GM21447 (cell line): Measurements from ENCODE around the gene KCNK7.
"Not testable (repeated sequence)": the region's sequence is repeated elsewhere in the genome, so short reads cannot be mapped to it uniquely, and the experiment has no call there.

Source experiments
- ATAC-seq: cut with Tn5 transposase; IDR thresholded peaks from one replicate; pipeline ENCODE4 v1.9.1; 2021; ENCODE audit not compliant: unreplicated experiment

The KCNK7 gene

DNA sequence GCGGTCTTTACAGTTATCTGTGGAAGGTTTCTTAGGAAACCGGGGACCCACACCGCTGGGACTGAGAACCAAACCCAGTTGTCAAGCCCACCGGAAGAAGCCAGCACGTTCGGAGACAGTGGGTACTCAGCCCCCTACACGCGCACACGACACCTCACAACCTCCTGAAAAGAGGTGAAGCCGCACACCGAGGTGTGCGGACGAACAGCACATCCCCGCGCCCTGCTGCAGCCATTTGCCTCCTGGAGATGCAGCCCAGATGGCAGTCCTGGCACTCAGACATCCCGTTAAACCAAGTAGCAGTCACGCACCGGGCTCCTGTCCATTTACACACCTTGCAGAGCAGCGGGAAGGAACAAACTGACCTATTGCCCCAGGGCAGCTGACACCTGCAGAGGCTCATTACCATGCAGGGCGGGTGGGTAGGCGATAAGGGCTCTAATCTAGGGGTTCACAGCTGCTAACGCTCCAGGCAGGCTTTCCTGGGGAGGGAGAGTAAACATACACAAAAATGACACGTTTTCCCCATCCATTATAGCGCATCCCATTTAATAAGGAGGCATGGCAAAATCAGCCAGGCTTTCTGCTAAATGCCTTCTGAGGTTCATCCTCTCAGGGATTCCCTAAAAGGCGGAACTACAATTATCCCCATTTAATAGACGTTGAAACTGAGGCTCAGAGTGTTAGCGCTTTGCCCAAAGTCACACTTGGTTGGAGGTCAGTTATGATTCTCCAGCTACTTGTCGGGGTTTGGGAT, 20.6 kb downstream of the KCNK7 start:
- no peak for ATAC-seq

DNA sequence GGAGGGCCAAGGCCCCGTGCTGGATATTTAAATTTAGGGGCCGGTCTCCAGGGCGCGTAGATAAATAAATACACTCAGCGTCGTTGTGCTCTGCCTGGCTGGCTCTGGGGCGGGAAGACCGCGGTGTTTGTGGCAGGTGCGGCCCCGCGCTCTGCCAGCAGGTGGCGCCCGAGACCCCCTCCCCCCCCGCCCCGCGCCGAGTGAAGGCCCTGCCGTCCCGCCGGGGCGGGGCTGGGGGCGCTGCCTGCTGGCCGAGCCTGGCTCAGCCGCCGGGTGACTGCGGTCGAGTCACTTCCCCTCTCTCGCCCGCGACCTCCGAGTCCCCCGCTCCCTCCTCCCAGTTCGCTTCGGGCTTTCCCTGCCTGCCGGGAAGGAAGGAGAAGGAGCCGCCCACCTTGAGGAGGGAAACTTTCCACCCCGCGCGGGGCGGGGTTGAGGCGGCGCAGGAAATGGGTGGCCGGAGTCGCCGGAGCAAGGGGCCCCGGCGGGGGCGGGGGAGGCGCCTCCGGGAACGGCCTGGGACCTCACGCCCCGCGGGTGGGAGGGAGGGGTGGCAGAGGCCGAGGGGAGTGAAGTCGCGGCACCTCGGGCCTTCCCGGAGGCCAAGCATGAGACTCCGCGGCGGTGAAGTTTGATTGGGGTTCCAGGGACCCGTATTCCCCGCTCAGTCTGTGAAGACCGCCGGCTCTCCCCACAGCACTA, 21.3 kb downstream of the KCNK7 start:
- ATAC-seq: peak; percentile 24

DNA sequence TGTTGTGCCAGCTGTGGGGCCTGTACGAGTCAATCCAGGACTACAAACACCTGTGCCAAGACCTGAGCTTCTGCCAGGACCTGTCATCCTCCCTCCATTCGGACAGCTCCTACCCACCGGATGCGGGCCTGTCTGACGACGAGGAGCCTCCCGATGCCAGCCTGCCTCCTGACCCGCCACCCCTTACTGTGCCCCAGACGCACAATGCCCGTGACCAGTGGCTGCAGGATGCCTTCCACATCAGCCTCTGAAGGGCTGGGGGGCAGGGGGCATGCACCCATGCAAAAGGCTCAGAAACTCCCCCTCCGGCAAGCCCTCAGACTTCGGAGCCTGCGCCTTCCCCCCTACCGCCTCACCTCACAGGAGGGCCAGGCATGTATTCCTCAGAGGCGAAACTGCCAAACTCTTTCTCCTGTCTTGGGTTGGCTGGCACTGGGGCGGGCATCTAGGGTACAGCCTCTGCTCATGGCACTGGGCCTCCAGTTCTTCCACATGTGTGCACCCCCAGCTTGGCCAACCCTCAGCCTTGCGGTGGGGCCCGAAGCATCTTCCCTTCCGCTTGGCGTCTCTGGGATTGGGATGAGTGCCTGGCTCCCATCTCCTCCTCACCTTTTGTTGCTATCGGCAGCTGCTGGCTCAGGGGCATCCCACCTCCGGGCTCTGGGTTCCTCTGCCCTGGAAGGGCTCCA, 22.1 kb downstream of the KCNK7 start:
- no peak for ATAC-seq

DNA sequence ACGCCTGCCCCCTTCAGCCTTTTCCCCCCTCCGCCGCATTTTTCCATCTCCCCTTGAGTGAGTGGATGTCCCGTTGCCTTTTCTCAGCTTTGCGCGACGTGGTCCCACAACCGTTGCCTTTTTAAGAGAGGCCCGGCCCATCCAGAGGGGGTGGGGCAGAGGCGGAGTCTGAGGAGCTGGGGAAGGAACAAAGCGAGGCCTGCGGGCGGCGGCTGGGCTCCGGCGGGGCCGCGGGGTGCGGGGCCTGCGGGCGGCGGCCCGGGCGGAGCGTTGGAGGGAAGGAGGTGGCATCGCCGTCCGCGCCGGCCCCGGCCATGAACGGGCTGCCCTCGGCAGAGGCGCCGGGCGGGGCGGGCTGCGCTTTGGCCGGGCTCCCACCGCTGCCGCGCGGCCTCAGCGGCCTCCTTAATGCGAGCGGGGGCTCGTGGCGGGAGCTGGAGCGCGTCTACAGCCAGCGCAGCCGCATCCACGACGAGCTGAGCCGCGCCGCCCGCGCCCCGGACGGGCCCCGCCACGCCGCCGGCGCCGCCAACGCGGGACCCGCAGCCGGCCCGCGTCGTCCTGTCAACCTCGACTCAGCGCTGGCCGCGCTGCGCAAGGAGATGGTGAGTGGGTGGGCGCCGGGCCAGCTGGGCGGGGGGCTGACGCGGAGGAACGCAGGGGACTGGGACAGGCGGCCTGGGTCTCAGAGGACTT, 23.1 kb downstream of the KCNK7 start, which contains the start of gene FAM89B:
TSS of gene FAM89B (plus strand) at position 183 of the 696 bp plus-strand sequence. CDS start at position 315, 132 bp downstream.
- ATAC-seq: no peak

DNA sequence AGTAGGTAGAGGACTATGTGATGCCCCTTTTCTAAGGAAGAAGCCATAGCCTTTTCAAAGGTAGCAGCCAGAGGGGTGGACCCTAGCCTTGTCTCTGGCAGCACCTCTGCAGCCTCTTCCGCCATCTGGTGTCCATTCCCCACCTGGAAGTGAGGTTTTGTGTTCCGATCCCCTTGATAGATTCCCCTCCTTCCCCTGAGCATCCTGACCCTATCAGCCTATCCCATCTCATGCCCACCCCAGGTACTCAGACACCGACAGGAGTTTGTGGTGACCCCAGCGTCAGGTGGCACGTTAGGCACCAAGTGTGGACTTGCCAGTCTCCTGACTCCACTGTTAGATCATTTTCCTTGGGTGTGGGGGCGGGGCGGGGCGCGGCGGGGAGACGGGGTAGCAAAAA, 23.7 kb downstream of the KCNK7 start:
- no peak for ATAC-seq

DNA sequence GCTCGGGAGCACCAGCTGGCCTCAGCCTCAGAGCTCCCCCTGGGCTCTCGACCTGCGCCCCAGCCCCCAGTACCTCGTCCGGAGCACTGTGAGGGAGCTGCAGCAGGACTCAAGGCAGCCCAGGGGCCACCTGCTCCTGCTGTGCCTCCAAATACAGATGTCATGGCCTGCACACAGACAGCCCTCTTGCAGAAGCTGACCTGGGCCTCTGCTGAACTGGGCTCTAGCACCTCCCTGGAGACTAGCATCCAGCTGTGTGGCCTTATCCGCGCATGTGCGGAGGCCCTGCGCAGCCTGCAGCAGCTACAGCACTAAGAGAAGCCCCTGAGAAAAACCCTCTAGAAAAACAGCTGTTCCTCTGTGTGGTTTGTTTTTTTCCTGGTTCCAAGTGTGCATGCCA, 24.2 kb downstream of the KCNK7 start:
- ATAC-seq: no peak

DNA sequence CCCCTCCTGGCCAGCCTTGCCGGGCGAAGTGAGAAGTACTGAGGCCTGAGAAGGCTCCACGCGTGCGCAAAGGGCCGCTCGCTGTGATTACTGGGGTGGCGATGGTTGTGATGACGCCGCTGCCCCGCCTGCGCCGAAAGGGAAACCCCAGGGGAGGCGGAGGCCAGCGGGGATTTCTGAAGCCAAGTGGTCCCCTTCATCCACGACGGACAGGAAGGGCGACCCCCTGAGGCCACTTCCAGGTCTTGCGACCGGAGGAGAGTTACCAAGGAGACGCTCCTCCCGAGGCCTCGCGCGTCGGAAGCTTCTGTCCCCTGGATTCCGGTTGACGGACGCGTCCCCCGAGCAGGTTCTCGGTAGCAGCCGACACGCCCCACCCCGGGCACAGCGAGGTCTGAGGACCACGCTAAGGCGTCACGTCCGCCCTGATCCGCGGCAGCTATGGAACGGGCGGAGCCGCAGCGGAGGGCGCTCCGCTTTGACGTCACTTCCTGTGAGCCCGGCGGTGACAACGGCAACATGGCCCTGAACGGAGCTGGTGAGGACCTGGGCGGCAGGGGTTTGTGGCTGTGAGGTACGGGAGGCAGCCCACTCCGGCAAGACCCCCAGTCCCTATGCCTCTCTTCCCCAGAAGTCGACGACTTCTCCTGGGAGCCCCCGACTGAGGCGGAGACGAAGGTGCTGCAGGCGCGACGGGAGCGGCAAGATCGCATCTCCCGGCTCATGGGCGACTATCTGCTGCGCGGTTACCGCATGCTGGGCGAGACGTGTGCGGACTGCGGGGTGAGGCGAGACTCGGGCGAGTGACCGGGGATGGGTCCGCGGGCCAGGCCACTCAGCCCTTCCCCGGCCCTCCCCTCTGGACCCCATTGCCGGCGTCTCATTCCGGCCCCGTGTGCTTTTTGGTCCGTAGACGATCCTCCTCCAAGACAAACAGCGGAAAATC, 25.4 kb downstream of the KCNK7 start, which contains the start of gene ZNRD2:
TSS of gene ZNRD2 (plus strand) at position 505 of the 946 bp plus-strand sequence. CDS start at position 520, 15 bp downstream.
- peak; percentile 59 for ATAC-seq

DNA sequence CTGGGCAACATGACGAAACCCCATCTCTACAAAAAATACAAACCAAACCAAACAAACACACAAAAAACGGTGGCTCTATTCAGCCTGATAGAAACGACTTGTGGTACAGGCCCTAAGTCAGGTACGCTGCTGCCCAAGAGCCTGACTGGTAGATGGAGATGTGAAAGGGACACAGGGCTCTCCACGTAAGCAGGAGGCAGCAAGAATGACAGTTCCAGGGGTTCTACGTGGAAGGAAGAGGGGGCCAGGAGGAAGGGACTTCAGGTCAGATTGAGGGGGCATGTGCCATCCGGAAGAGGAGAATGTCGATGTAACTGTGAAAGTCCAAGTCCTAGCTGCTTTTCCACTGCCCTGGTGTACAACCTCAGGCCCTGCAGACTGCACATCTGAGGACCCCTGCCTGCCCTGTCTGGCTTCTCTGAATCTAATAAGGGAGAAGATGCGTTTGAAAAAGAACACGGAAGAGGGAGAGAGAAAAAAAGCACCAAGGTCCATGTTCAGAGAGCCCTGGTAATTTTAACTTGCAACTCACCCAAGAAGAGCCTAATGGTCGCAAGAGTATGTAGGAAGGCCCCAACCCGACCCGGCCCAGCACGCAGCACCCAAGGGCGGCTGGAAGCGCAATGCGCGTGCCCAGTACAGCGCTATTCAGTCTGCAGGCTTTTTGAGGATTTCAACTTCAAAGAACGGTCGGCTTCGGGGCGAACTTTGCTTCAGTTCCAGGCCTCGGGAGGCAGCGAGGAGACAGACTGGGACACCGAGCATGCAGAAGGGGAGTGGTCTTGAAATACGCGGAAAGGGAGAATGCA, 26.2 kb downstream of the KCNK7 start:
- ATAC-seq: no peak

DNA sequence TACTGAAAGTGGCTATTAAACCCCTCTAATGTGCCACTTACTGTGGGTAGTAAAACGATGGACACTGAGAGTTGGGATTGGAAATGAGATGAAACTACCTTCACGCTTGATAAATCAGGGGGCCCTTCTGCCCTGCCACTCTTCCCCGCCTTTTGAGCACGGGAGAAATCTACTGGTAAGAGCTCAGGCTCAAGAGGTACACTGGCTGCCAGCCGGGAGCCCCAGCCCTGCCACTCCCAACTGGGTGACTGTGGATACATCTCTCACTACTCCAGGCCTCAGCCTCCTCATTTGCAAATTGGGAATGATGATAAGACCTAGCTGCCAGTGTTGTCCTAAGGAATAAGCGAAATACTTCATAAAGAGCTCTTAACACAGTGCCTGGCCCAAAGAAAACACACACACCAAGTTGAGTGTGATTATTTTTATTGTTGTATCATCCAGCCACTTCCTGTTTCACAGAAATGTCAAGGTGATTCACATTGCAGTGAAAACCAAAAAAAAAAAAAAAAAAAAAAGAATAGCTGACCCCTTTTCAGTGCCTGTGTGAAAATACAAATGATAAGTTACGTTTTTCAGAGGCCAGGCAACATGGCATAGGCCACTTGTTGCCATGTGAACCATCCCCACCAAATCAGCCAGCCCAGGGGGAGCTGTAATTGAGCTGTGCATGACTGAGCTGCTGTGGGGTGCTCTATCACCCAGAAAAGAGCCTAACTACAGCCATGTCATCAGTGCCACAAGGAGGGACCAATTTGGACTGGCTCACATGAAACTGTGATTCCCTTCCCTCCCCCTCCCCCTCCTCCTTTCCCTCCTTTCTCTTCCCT, 29.8 kb downstream of the KCNK7 start:
- ATAC-seq: no peak

DNA sequence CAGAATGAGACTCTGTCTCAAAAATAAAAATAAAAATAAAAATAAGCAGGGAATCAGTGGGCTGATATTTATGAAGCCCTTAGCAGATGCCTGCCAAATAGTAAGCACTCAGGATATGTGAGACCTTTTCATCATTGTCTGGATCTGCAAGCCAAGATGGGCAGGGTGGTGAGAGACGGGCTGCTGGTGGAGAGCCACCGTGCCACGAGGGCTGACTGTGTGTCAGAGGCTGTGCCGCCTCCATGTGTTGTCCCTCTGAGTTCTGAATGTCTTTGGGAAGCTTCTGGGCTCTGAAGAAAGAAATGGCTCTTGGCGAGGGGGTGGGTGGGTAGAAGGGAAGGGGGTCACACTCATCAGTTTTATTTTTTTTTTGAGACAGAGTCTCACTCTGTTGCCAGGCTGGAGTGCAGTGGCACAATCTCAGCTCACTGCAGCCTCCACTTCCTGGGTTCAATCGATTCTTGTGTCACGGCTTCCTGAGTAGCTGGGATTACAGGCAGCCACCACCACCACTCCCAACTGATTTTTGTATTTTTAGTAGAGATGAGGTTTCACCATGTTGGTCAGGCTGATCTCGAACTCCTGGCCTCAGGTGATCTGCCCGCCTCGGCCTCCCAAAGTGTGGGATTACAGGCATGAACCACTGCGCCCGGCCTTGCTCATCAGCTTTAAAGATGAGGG, 30.6 kb downstream of the KCNK7 start:
- not testable (repeated sequence) for ATAC-seq

DNA sequence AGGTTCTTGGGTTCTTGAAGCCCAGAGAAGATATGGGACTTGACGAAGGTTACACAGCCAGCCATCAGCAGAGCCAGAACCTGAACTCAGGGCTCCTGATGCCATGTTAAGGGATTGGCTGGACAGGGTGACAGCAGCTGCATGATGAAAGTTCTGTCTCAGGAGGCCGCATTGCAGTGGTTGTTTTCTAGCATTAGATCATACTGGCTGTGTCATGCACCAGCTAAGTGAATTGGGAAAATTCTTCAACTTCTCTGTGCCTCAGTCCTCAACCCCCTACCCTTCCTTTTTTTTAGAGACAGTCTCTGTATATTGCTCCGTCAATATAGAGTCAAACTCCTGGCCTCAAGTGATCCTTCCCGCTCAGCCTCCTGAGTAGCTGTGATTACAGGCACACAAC, 32.0 kb downstream of the KCNK7 start:
- ATAC-seq: no peak

DNA sequence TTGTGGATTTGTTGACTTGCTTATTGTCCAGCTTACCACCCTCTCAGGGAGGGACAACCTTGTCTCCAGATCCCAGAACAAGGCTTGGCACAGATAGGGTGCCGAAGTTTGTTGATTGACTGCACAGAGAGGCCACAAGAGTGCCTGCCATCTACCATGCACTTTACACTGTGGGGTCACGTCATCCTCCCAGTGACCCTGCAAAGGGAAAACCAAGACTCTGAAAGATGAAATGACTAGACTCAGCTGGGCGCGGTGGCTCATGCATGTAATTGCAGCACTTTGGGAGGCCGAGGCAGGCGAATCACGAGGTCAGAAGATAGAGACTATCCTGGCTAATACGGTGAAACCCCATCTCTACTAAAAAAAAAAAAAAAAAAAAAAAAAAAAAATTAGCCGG, 32.8 kb downstream of the KCNK7 start:
- ATAC-seq: no peak

DNA sequence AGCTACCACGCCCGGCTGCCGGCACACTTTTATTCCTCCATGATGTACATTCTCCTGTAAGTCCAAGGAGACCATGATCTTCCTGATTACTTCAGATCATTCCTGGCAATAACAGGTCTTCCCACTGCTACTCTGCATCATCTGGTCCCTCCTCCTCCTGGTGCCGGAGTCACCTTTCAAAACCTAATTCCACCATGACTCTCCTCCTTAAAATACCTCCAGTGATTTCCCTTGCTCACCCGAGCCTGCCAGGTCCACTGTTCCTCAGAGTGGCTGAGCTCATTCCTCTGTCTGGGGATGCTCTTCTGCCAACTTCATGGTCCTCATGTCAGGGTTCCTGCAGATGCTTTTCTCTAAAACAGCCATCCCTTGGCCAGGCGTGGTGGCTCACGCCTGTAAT, 33.6 kb downstream of the KCNK7 start:
- no peak for ATAC-seq

DNA sequence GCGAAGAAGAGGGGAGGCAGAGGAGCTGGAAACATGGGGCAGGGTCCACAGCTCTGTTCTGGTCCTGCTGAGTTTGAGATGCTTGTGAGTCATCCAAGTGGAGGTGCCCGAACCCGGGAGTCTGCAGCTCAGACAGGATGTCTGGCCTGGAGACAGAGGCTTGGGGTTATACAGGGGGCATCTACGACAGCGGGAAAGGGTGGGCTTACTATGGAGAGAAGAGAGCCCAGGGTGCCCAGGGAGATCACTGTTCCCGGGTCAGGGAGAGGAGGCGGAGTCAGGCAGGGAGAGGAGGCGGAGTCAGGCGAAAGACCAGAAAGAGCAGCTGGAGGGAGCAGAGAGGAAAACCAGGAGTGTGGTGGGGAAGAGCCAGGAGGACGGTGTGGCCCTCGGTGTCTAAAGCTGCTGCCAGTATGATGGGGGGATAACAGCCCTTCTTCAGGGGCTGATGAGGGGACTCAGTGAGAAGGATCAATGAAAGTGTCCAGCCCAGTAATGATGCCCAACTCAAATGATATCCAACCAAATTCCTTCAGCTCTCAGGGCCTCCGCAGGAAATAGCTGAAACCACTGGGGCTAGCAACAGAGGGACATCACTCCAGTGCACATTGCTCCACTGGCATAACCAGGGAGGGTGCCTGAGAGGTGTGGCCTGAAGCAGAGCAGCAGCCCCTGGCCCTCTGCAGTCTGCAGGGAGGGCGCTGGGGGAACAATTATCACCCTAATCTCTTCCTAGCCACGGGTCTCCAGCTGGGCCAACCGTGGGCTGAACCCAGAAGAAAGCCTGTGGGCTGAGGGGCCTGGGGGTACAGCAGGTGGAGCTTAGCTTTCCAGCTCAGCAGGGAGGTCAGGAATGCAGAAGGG, 34.8 kb downstream of the KCNK7 start:
- no peak for ATAC-seq

DNA sequence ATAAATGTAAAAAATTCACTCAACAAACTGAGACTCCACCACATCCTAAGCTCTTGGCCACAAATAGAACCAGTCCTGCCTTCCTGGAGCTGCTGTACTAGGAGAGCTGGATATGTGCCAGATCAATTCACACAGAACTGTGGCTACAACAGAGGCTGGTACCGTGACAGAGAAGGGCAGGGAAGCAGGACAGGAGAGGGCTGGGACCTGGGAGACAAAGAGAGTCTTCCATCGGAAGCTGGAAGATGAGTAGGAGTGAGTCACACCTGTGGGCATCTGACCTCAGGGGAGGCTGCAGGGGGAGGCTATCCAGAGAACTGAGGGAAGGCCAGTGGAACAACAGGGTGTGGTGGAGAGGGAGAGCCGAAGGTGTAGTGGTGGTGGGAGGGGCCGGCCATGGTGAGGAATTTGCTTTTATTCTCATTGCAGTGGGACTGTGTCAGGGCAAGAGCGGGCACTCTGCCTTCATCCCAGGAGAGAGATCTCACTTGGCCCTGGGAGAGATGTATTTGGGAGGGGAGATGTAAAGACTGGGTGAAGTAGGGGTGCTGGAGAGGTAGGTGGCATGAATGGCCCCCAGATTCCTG, 35.6 kb downstream of the KCNK7 start:
- no peak for ATAC-seq

DNA sequence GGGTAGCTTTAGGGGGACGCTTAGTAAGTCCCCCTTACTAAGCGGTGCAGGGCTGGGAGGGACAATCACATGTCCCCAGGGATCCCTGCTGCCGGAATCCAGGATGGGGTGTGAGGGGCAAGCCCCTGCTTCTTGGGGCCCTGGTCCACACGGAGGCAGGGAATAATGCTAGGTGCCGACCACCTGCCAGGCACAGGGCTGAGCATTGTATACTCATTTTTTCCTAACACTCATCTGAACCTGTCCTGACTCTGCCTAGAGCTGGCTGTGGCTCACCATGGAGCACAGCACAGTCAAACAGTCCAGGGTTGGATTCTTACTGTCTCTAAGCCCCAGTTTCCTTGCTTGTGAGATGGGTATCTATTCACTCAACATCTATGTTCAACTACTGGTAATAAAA, 36.1 kb downstream of the KCNK7 start:
- ATAC-seq: no peak
